A172 (cell line): ENCODE measurements around the gene PPP1R9A. TPM values are rescaled to one million over a fixed set of nuclear protein-coding genes. Genes with fewer than 3 reads are reported as not detected.

Experiments
- DNase-seq: peaks from one replicate; pipeline ENCODE4 v3.0.0-alpha.2; 2015; ENCODE audit warnings: low spot score
- total RNA-seq: library from RNA; depleted of rRNA; stranded (reverse); fragments of >200 nt; shearing (Covaris generic); gene quantifications from 2 replicates; pipeline ENCODE4 v1.2.3, GENCODE V29; 2014

Gene PPP1R9A
- total RNA-seq, 1 experiment from 2014 or later = 6.9 TPM

DNA sequence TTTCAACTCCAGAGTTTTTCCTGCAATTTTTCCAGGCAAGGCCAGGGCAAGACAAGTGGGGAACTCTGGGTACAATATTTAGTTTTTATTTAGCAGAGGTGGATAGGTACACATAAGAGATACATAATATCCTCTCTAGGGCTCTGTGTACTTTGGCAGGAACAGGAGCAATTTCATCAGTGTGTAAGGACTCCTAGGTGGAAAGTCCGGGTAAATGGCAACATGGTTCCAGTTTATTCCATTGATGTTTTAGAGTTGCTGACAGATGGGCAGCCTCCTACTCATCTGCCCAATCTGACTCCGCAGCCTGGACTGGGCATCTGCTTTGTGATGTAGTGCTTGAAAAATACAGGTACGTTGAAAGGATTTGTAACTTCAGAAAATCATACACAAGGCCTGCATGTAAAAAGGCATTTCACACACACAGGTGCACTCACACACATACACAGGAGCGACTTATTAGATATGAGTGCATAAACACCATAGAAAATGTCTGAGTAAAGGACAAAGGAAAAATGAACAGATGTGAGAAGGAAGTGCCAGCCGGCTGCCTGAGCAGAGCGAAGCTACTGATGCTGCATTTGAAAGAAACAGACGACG is 411.2 kb downstream of the PPP1R9A start:
- DNase-seq = no peak

DNA sequence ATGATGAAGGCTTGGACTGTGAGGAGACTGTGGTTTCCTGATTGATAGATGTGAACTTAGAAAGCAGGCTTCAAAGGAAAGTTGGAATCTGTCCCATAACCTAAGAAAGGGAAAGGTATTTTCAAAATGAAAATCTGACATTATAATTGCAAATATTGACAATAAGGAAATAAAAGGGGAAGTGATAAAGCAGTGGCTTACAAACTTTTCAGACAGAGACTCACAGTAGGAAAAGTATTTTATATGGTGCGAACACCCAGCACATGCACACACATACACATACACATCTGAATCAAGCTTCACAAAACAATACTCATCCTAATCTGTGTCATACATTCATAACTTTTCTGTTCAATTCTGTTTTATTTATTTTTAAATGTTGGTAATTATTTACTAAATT is 412.2 kb downstream of the PPP1R9A start:
- DNase-seq = no peak

- DNase-seq = no peak
These were observed 413.3 kb downstream of the PPP1R9A start for GRCh38 chr7:95320651-95321050.

- DNase-seq = no peak
These were observed 414.3 kb downstream of the PPP1R9A start for GRCh38 chr7:95321720-95322119.

GRCh38 chr7:95322396-95322795 is 415.0 kb downstream of the PPP1R9A start:
- no peak for DNase-seq

GRCh38 chr7:95322854-95323253 is 415.5 kb downstream of the PPP1R9A start:
- DNase-seq = no peak

GRCh38 chr7:95323410-95324129 is 416.2 kb downstream of the PPP1R9A start:
- DNase-seq = no peak

- no peak for DNase-seq
These were observed 417.0 kb downstream of the PPP1R9A start, which contains the start of gene PON1 for GRCh38 chr7:95324431-95324830. Gene PON1 (minus strand): TSS chr7:95324532. CDS start chr7:95324475, 57 bp downstream.

- no peak for DNase-seq
These were observed 420.0 kb downstream of the PPP1R9A start for GRCh38 chr7:95327356-95327755.

DNA sequence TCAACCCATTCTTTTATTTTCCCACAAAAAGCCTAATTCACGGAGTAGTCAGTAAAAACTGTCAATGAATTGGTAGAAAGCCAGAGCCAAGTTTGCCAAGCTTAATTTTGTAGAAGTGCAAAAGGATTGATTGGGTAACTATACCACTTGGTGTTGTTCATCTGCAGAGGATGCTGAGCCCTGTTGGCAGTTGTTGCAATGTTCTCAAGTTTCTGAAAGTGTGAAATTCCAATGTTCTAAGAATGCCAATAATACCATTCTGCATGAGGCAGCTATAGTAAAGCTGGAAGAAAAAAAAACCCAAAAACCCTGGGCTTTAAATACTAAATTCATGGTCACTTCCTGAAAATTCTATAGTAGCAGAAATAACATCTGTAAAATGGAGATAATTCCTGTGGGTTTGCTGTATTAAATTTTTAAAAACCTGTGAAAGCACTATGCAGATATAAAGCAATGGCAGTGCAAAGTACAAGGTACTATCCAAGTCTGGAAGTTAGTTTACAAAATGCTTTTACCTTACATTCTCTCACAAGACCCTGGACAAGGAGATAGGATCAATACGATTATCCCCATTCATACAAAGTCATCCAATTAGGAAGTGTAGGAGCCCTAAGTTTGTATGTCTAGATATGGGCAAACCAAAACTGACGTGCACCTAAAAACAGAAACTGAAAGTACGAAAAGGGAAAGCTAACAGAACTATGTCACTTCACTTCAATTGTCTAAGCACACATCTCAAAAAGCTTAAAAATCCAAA is 423.0 kb downstream of the PPP1R9A start:
- DNase-seq = peak; percentile 36

DNA sequence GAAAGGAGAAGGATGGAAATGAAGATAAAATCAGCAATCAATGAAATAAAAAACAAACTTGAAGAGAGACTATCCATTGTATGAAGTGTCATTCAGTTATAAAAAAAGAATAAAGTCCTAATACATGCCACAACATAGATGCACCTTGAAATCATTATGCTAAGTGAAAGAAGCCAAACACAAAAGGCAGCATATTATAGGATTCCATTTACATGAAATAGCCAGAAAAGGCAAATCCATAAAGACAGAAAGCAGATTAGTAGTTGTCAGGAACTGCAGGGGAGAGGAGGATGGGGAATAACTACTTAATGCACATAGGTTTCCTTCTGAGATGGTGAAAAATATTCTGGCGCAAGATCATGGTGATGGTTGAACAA is 423.6 kb downstream of the PPP1R9A start:
- DNase-seq = no peak

DNA sequence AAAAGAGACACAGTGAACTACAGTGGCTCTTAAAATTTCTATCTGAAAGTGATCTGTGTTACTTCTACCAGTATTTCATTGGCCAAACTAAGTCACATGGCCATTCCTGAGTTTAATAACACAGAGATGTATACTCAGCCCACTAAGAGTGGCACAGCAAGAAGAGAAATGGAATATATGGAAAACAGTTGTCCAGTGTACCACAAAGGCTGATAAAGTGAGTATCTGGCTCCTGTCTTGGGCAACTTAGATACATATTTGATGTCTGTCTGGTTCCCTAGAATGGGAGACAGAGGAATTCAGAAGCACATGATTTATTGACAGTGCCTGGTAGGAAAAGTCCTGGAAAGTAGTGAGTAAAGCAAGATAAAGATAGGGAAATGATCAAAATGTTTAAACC is 427.1 kb downstream of the PPP1R9A start:
- DNase-seq = no peak

GRCh38 chr7:95335093-95335492 is 427.7 kb downstream of the PPP1R9A start:
- DNase-seq = no peak

- no peak for DNase-seq
These were observed 431.4 kb downstream of the PPP1R9A start for GRCh38 chr7:95338832-95339231.

DNA sequence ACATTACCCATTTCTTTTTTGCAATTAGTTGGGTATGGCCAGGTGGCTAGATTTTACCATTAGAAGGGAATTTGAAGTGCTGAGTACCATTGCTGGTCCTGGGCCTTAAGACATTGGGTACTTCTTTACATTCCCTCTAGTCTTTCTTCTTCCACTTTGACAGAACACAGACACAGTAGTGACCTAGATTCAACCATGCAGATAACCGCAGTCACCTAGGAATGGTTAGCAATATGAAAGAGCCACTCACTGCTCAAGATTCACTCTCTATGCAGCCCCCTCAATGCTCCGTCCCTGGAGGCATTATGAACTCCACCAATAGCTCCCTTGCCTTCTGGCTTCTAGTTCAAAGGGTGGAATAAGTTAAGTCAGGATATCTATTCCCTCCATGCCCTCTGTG is 433.1 kb downstream of the PPP1R9A start:
- DNase-seq = no peak

- DNase-seq = no peak
These were observed 434.6 kb downstream of the PPP1R9A start for GRCh38 chr7:95342029-95342428.

GRCh38 chr7:95342642-95343307 is 435.4 kb downstream of the PPP1R9A start:
- DNase-seq = no peak
